GM11168 (cell line): ENCODE measurements around the gene MRTFA.
"Not testable (repeated sequence)": the region's sequence is repeated elsewhere in the genome, so short reads cannot be mapped to it uniquely, and the experiment has no call there.

Source experiments
- in situ Hi-C: fragments of 300-500 bp; cut with MboI; formaldehyde crosslinking; loops from one replicate; pipeline ENCODE4 v1.12.0; 2022; ENCODE audit warnings: low sequenced_read_pairs; ENCODE audit not compliant: unreplicated experiment

Gene MRTFA

GRCh38 chr22:40567626-40568328 lies 68.7 kb downstream of the MRTFA start:
- in situ Hi-C loops, result no loop called here

- in situ Hi-C loops, result no loop called here
These were observed 69.4 kb downstream of the MRTFA start for GRCh38 chr22:40567106-40567505.

- in situ Hi-C loops, result no loop called here
These were observed 75.5 kb downstream of the MRTFA start for GRCh38 chr22:40560994-40561515.

- in situ Hi-C loops, result no loop called here
These were observed 76.0 kb downstream of the MRTFA start for GRCh38 chr22:40560551-40560950.

GRCh38 chr22:40557972-40558371 lies 78.5 kb downstream of the MRTFA start:
- in situ Hi-C loops, result no loop called here

GRCh38 chr22:40556641-40557040 lies 79.9 kb downstream of the MRTFA start:
- in situ Hi-C loops, result no loop called here

GRCh38 chr22:40554023-40554422 lies 82.5 kb downstream of the MRTFA start:
- in situ Hi-C loops, result not testable (repeated sequence)

- in situ Hi-C loops, result no loop called here
These were observed 83.4 kb downstream of the MRTFA start for GRCh38 chr22:40553014-40553554.

- in situ Hi-C loops, result no loop called here
These were observed 84.4 kb downstream of the MRTFA start for GRCh38 chr22:40552070-40552469.

GRCh38 chr22:40547729-40548143 lies 88.8 kb downstream of the MRTFA start:
- in situ Hi-C loops, result no loop called here

GRCh38 chr22:40544758-40545157 lies 91.8 kb downstream of the MRTFA start:
- in situ Hi-C loops, result no loop called here

GRCh38 chr22:40542821-40543540 lies 93.5 kb downstream of the MRTFA start:
- in situ Hi-C loops, result no loop called here

- in situ Hi-C loops, result no loop called here
These were observed 95.2 kb downstream of the MRTFA start for GRCh38 chr22:40541300-40541699.

- in situ Hi-C loops, result no loop called here
These were observed 96.3 kb downstream of the MRTFA start for GRCh38 chr22:40540265-40540664.

GRCh38 chr22:40536149-40536548 lies 100.4 kb downstream of the MRTFA start:
- in situ Hi-C loops, result not testable (repeated sequence)

- in situ Hi-C loops, result no loop called here
These were observed 100.9 kb downstream of the MRTFA start for GRCh38 chr22:40535642-40536041.

- in situ Hi-C loops, result no loop called here
These were observed 101.4 kb downstream of the MRTFA start for GRCh38 chr22:40535189-40535512.

- in situ Hi-C loops, result loop anchor here (5.0 kb wide), 1 partner anchor 113 kb away; no protein-coding TSS in a partner anchor
These were observed 101.9 kb downstream of the MRTFA start for GRCh38 chr22:40534379-40535188.

GRCh38 chr22:40533712-40534378 lies 102.7 kb downstream of the MRTFA start:
- in situ Hi-C loops, result loop anchor here (5.0 kb wide), 1 partner anchor 113 kb away; no protein-coding TSS in a partner anchor
